Activated T-cell treated with anti-CD3 and anti-CD28 coated beads, Interleukin-2, amount 50 U/mL, for 24 hours (primary cell): ENCODE measurements around the gene PSG11.
"Not testable (repeated sequence)": the region's sequence is repeated elsewhere in the genome, so short reads cannot be mapped to it uniquely, and the experiment has no call there.

Source experiments
- DNase-seq: peaks from one replicate; pipeline ENCODE4 v3.0.0-alpha.2; 2020
- H3K27ac Mint-ChIP-seq: 2 replicates; pipeline ENCODE4 v1.8.0; 2020; ENCODE audit warnings: mild to moderate bottlenecking, mixed read lengths
- H3K27me3 Mint-ChIP-seq: 2 replicates; pipeline ENCODE4 v1.8.0; 2020; ENCODE audit warnings: mixed read lengths
- H3K36me3 Mint-ChIP-seq: 2 replicates; pipeline ENCODE4 v1.8.0; 2020; ENCODE audit warnings: low read depth, mixed read lengths
- H3K4me1 Mint-ChIP-seq: 2 replicates; pipeline ENCODE4 v1.8.0; 2020; ENCODE audit warnings: low read depth, mixed read lengths
- H3K4me3 Mint-ChIP-seq: 2 replicates; pipeline ENCODE4 v1.8.0; 2020; ENCODE audit warnings: mild to moderate bottlenecking, moderate library complexity, mixed read lengths
- H3K9me3 Mint-ChIP-seq: 2 replicates; pipeline ENCODE4 v1.8.0; 2020; ENCODE audit warnings: mixed read lengths

The PSG11 gene

GRCh38 chr19:43005841-43006240 is 20.4 kb downstream of the PSG11 start:
- H3K36me3 Mint-ChIP-seq, H3K4me1 Mint-ChIP-seq, H3K9me3 Mint-ChIP-seq, H3K27ac Mint-ChIP-seq, H3K4me3 Mint-ChIP-seq, DNase-seq: not testable (repeated sequence)
- peaks cover 39% of the 10 kb centered on the region for H3K27me3 Mint-ChIP-seq

DNA sequence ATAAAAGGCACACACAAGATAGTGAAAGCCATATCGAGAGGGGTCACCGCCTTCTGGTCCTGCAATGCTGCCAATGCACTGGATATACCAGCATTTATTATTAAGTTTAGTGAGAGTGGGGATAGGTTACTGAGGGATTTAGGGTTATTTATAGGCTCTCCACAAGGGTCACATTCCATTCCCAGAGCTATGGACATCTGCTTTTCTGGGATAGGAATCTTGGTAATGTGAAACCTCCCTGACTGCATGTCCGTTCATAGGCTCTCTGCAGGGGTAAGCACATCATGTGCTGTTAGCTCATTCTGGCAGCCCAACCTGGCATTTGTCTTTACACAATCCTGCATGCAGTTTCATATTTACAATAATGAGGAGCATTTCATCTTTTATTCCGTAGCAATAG is 21.4 kb downstream of the PSG11 start:
- H3K36me3 Mint-ChIP-seq, H3K27ac Mint-ChIP-seq, H3K9me3 Mint-ChIP-seq, H3K4me3 Mint-ChIP-seq, DNase-seq, H3K4me1 Mint-ChIP-seq: not testable (repeated sequence)
- H3K27me3 Mint-ChIP-seq = peaks cover 36% of the 10 kb centered on the region

- H3K4me3 Mint-ChIP-seq, H3K36me3 Mint-ChIP-seq, H3K9me3 Mint-ChIP-seq, H3K27ac Mint-ChIP-seq, H3K4me1 Mint-ChIP-seq, DNase-seq: not testable (repeated sequence)
- peaks cover 27% of the 10 kb centered on the region for H3K27me3 Mint-ChIP-seq
Observed at GRCh38 chr19:43003634-43004033, 22.6 kb downstream of the PSG11 start.

DNA sequence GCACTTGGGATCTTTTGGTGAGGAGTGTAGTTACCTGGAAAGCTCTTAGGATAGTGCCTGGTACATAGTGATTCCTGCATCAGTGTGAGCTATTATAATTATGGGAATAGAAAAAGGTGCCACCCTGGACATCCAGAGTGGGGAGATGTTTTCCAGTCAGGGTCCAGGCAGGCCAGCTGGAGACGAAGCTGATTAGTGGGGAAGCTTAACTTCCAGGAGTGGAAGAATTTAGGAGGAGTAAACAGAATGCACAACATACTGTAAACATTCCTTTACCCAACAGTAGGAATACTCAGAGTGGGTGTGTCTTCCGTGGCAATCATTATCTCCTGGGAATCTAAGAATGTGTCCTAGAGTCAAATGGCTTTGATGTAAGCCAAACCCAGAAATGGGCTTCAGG is 23.3 kb downstream of the PSG11 start:
- H3K36me3 Mint-ChIP-seq, H3K4me3 Mint-ChIP-seq, H3K4me1 Mint-ChIP-seq, DNase-seq, H3K27ac Mint-ChIP-seq, H3K9me3 Mint-ChIP-seq: not testable (repeated sequence)
- peaks cover 27% of the 10 kb centered on the region for H3K27me3 Mint-ChIP-seq

DNA sequence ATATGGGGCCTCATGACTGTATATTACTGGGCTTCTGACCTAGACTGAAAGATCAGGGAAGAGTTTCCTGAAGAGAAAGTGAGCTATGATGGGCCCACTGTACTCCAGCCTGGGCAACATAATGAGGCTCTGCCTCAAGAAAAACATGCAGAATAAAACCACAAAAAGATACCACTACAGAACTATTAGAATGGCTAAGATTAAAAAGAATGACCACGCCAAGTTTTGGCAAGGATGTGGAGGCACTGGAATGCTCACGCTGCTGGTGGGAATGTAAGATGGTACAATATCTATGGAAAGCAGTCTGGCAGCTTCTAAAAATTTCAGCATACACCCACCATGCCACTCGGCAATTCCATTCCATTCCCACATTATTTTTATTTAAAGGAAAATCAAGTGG is 30.1 kb downstream of the PSG11 start:
- H3K36me3 Mint-ChIP-seq, DNase-seq, H3K27ac Mint-ChIP-seq, H3K9me3 Mint-ChIP-seq, H3K27me3 Mint-ChIP-seq, H3K4me3 Mint-ChIP-seq, H3K4me1 Mint-ChIP-seq: not testable (repeated sequence)

- not testable (repeated sequence) for H3K27ac Mint-ChIP-seq, H3K9me3 Mint-ChIP-seq, H3K4me1 Mint-ChIP-seq, H3K4me3 Mint-ChIP-seq, DNase-seq, H3K36me3 Mint-ChIP-seq
- peaks cover 19% of the 10 kb centered on the region for H3K27me3 Mint-ChIP-seq
Observed at GRCh38 chr19:42992029-42992604, 34.2 kb downstream of the PSG11 start.

DNA sequence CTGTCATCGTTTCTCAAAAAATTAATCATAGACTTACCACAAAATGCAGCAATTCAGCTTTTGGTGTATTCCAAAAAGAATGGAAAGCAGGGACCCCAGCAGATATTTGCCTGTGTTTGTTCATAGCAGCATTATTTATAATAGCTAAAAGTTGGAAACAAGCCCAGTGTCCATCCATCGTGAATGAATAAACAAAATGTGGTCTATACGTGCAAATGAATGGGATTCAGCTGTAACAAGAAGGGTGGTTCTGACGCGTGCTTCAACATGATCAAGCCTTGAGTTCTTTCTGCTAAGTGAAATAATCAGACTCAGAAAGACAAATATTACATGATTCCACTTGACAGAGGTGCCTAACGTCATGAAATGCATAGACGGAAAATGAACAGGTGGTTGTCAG is 36.4 kb downstream of the PSG11 start:
- Mint-ChIP-seq H3K27me3 (peaks cover 33% of the 10 kb centered on the region), H3K4me3 (no peak overlapping the region), H3K27ac (no peak overlapping the region), H3K9me3 (no peaks in the 10 kb centered on the region), H3K4me1 (no peaks in the 10 kb centered on the region), H3K36me3 (no peaks in the 10 kb centered on the region)
- no peak for DNase-seq

DNA sequence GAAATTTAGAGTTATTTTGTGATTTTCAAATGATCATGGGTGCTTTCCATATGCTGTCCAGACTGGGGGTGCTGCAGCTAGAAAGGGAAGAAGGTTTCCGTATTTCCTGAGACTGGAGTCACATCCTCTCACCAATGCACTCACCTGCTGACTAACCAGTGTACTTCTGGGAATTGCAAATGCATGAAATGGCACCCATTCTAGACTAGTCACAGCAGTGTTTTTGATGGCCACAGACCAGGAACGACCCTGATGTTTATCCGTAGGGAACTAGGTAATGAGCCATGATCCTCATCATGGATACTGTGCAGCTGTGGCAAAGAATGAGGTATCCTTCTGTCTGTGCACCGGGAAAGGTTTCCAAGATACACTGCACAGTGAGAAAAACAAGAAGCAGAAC is 37.1 kb downstream of the PSG11 start:
- not testable (repeated sequence) for DNase-seq, H3K36me3 Mint-ChIP-seq, H3K27ac Mint-ChIP-seq, H3K4me1 Mint-ChIP-seq, H3K4me3 Mint-ChIP-seq, H3K9me3 Mint-ChIP-seq
- peaks cover 33% of the 10 kb centered on the region for H3K27me3 Mint-ChIP-seq

DNA sequence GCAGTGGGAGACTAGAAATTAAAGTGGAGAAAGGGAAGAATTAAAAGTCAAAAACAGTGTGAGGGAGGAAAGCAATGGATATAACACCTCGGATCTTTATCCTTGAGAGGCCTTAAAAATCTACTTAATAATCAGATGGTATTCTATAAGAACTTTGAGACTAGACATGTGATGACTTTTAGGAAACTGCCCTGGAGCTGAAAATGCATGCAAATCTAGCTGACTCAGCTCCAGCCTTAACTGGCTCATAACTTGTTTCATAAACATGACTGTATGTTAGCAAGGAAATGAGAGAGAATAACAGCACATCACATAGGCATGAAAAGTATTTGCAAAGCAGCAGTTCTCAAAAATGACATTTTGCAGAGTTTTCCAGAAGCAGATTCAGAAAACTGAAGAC is 38.1 kb downstream of the PSG11 start:
- not testable (repeated sequence) for H3K9me3 Mint-ChIP-seq, DNase-seq, H3K4me3 Mint-ChIP-seq, H3K27ac Mint-ChIP-seq, H3K4me1 Mint-ChIP-seq, H3K36me3 Mint-ChIP-seq
- H3K27me3 Mint-ChIP-seq = peaks cover 33% of the 10 kb centered on the region

- H3K27ac Mint-ChIP-seq = no peak overlapping the region
- DNase-seq = no peak
- H3K4me1 Mint-ChIP-seq = no peaks in the 10 kb centered on the region
- H3K27me3 Mint-ChIP-seq = peaks cover 33% of the 10 kb centered on the region
- H3K36me3 Mint-ChIP-seq = no peaks in the 10 kb centered on the region
- no peak overlapping the region for H3K4me3 Mint-ChIP-seq
- H3K9me3 Mint-ChIP-seq = peaks cover 6% of the 10 kb centered on the region
Observed at GRCh38 chr19:42985588-42985987, 40.7 kb downstream of the PSG11 start.

DNA sequence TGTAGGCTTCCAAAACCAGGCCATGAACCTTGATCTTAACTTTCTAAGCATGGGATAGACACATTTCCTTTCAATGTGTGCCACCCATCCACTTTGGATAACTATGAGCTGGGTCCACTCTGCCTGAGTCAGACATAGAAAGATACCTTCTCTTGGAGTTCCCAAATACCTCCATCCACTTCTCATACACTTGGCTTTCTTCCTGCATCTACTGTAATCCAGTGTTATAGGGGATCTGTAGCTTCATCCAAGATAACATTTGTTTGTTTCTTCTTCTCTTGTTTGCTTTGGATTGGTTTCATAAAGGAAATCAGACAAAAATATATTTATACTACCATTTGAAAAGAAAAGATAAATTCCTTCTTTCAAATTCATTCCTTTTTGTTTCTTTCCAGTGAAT is 44.2 kb downstream of the PSG11 start:
- not testable (repeated sequence) for H3K36me3 Mint-ChIP-seq, H3K4me3 Mint-ChIP-seq, H3K9me3 Mint-ChIP-seq, H3K4me1 Mint-ChIP-seq, DNase-seq, H3K27ac Mint-ChIP-seq
- H3K27me3 Mint-ChIP-seq = peaks cover 14% of the 10 kb centered on the region

DNA sequence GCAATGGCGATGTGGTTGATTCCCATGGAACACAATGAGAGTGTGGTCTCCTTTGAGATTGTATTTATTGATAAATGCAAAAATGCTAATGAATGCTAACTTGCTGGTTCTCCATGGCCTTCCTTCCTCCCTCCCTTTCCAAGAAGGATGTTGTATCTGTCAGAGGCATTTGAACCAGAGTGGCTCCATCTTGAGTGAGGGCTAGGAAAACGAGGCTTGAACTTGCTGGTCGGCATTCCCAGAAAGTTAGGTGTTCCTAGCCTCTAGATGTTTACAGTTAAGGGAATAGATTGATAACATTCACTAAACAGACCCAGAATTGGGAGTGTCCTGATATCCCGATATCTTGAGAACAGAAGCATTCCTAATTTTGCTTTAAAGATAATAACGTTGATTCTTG is 54.8 kb downstream of the PSG11 start:
- not testable (repeated sequence) for H3K27ac Mint-ChIP-seq, H3K4me3 Mint-ChIP-seq, DNase-seq, H3K9me3 Mint-ChIP-seq, H3K4me1 Mint-ChIP-seq, H3K36me3 Mint-ChIP-seq
- H3K27me3 Mint-ChIP-seq = peaks cover 18% of the 10 kb centered on the region

DNA sequence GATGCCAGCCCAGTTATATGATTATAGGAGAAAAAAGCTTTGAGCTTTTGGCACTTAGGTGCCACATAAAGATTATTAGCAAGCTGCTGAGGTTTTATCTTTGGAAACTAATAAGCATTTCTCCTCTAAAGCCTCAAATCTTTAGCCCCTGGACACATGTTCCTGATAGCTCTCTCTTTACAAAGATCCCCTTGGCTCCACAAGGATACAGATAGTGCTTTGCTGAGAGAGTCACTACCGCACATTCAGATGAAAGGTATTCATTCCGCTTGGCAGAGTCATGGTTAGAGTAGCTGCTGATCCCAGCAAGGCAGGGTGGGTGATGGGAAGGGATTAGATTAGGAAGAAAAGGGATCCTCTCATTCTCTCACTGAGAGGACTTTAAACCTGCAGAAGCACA is 61.1 kb downstream of the PSG11 start:
- peaks cover 24% of the 10 kb centered on the region for H3K27me3 Mint-ChIP-seq
- H3K4me1 Mint-ChIP-seq = no peaks in the 10 kb centered on the region
- no peak for DNase-seq
- H3K4me3 Mint-ChIP-seq = no peak overlapping the region
- no peak overlapping the region for H3K27ac Mint-ChIP-seq
- H3K9me3 Mint-ChIP-seq = peaks cover 3% of the 10 kb centered on the region
- H3K36me3 Mint-ChIP-seq = no peaks in the 10 kb centered on the region

DNA sequence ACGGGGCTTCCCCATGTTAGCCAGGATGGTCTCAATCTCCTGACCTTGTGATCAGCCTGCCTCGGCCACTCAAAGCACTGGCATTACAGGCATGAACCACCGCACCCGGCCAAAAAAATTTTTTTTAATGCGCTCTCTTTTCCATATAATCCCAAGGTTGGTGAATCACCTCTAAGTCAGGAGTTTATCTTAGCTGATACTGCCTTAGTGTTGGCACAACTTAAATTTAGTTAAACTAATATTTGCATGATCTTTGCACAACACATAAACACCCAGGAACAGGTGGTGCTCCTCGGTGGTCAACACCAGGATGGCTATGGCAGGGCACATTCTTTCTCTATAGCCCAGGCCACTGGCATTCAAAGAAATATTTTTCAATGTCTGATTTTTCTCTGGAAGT is 65.2 kb downstream of the PSG11 start:
- Mint-ChIP-seq H3K36me3 (no peaks in the 10 kb centered on the region), H3K9me3 (peaks cover 17% of the 10 kb centered on the region), H3K4me3 (no peak overlapping the region), H3K4me1 (no peaks in the 10 kb centered on the region), H3K27me3 (peaks cover 7% of the 10 kb centered on the region), H3K27ac (no peak overlapping the region)
- no peak for DNase-seq
